ENCODE measurements around the gene SYCP2L.
"Not testable (repeated sequence)": the region's sequence is repeated elsewhere in the genome, so short reads cannot be mapped to it uniquely, and the experiment has no call there.

Gene SYCP2L

DNA sequence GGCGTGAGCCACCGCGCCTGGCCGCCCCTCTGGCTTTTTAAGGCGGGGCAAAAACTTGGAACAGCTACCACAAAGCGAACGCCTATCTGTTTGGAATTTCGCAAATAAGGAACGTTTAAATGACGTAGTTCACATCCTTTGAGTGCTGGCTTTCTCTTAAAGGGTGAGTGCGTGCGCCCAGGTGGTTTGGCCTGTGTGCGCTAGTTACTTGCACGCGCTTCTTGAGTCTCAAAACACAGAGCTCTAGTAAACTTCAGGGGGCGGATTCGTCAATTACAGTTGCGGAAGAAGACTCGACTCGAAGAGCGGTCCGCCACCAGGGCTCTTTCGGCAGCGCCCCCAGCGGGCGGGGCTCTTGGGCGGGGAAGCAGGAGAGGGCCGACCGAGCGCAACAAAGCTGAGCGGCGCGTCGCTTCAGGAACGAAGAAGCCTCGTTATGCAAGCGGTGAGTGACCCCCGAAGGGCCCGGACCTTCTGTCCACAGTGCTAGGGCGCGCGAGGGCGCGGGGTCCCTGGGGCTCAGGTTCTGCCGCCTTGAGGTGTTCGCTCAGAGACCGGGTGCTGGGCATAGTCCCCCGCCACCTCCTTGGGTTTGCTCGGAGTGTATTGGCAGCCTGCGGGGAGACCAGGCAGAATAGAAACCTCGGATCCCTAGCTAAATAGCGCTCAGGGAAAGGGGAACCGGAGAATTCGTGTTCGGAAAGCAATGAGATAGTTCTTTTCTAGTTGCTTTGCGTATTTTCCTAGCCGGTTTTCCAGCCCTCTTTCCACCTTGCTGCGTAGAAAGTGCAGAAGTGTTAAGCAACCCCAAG, at the start of gene SYCP2L:
SYCP2L (plus strand) TSS at position 362 of the 812 bp plus-strand sequence; CDS start at position 437, 75 bp downstream.
- DNase-seq, result peak; percentile 22

DNA sequence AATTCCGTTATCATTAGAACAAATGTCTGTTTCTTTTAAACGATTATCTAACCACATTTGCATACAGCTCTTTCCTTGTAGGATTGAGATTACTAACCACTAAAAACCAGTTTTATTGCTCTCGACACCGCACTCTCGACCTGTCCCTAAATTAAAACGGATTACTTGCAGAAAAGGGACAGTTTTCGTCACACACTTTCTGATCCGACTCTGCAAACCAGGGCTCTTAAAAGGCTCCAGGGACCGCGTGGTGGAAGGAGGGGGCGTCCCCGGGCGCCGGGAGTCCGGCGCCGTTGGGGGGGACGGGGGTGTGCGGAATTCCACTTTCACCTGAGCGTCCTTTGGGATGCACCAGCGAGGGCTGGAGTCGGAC, 49.2 kb upstream of the SYCP2L start:
- no peak for DNase-seq

DNA sequence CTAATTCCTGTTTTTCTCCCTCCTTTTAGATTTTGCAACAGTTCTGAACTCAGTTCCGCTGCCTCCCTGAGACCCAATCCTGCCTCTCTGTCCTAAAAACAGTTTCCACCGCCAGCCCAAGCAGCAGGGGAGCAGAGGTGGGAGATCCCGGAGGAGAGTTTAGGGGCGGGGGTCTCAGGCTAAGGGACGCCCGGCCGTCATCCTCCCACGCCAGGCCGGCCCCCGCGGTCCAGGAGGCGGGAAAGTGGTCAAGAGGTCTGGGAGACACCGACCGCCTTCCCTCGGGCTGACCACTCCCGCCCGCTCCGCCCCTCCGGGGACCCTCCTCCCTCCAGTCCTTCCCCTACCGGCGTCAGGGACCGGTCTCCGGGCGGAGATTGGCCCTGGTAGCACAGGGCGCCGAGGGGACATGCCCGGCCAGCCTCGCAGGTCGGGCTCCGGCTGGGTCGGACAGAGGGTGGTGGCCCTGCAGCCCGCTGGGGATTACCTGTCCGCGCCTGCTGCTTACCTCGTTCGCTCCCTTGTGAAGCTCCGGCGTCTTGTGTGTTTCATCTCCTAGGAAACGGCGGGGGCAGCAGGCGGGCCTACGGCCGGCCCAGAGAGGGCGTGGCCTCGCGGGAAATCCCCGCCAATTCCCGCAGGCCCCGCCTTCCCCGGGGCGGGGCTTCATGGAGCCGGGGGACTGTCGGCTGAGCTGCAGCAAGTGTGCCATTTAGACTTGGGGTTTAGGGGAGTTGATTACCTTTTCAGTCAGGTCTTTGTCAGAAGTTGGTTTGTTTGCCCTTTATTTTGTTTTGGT, 48.7 kb upstream of the SYCP2L start, which contains the start of gene MAK:
MAK (minus strand) TSS at position 545 of the 799 bp plus-strand sequence. CDS start 7,891 bp downstream, outside the sequence.
- DNase-seq, result peak; percentile 51

DNA sequence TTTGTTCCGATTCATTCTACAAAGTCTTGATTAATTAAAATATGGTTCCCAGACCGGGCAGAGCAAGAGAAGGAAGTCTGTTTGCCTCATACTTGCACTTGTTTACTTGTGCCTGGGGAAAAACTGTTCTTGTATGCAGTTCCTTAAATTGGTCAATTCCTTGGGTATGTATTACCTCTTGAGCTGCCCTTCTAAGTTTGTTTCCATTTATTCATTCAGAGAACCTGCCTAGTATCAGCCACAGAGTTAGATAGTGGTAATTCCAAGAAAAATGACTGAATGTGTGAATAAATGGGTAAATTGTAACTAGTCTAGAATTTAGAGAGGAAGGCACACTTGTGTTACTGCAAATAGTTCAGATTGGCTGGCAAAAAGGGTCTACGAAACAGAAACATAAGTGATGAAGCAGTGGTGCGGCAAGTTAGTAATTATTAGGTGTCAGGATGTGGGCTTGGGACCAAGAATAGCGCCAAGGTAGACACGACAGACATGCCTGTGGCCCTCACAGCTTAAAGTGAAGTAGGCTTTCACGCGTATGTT, 48.0 kb upstream of the SYCP2L start:
- DNase-seq, result no peak

DNA sequence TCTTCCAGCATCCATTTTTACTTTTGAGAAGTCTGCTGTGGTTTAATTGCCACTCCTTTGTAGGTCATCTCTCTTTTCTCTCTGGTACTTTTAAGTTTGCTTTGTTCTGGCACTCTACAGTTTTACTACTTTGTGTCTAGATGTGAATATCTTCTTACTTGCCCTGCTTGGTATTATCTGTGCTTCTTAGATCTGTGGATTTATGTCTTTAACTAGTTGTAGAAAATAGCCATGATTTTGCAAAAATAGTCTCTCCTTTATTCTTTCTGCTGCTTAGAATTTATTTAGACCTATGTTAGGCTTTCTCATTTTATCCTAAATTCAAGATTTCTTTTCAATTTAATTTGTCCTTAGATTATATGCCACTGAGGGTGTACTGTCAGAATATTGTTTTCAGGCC, 43.3 kb upstream of the SYCP2L start:
- no peak for DNase-seq

DNA sequence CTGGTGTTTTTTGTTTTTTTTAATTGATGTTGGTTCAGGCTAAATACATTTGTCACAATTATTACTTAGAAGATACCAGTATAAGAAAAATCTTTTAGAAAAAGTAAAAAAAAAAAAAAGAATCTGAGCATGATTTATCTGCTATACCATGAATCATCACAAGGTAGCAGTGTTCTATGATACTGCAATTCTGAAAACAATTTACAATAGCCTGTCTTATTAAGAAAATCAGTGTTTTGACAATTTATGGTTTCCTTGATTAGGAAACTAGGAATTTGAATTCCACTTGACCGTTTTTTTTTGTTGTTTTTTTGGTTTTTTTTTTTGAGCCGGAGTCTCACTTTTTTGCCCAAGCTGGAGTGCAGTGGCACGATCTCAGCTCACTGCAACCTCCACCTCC, 39.2 kb upstream of the SYCP2L start:
- no peak for DNase-seq

DNA sequence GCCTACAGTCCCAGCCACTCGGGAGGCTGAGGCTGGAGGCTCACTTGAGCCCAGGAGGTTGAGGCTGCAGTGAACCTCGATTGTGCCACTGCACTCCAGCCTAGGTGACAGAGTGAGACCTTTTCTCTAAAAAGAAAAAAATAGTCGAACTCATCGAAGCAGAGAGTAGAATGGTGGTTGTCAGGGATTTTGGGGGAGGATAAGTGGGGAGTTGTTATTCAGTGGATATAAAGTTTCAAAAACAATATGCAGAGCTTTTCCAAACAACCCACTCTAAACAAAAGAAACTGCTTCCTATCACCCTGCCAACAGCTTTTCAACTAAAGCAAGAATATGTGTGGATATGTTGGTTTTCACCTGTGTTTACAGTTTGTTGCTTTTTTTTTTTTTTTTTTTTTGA, 37.0 kb upstream of the SYCP2L start:
- no peak for DNase-seq

DNA sequence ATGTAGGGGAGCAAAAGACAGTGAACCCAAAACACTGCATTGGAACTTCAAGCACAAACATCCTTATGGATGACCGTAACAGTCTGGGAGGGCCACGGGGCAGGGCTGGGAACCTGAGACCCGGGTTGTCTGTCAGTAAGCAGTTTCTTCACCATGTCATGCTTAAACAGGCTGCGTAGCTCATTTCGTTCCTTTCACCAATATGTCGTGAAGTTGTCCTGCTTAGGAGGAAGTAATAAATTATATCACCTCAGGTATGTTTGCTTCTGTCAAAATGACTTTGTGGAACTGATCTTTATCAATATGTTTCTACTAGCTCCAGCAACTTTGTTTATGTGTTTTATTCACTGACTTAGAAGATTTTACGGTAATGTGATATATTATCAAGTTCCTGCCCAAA, 36.1 kb upstream of the SYCP2L start:
- DNase-seq, result no peak

DNA sequence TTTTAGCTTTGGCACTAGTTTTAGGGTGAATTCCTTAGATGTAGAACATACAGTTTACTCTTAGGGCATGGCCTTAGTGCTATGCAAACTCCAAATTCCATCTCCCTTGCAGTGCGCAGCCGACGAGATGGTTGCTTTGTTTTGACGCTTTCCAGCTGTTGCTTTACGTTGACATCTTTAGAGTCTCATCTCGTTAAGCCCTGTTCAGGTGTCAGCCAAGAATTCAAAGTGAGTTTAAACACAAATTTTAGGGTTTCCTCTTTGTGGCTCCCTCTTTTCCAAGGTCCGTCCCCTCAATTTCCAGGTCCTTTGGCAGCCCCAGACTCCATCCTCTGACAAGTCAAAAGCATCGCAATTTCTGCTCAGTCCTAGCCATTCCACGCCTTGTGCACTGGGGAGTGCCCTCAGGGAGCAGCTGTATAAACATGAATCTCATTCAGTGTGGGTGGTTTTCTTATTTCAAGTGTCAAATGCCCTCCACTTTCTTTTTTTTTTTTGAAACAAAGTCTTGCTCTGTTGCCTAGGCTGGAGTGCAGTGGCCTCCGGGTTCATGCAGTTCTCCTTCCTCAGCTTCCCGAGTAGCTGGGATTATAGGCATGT, 34.4 kb upstream of the SYCP2L start:
- DNase-seq, result no peak

DNA sequence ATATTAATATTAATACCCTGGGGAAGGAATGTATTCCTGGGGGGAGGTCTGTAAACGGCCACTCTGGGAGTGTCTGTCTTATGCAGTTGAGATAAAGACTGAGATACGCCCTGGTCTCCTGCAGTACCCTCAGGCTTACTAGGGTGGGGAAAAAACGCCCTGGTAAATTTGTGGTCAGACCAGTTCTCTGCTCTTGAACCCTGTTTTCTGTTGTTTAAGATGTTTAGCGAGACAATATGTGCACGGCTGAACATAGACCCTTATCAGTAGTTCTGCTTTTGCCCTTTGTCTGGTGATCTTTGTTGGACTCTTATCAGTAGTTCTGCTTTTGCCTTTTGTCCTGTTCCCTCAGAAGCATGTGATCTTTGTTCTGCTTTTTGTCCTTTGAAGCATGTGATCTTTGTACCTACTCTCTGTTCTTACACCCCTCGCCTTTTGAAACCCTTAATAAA, 33.0 kb upstream of the SYCP2L start:
- not testable (repeated sequence) for DNase-seq

DNA sequence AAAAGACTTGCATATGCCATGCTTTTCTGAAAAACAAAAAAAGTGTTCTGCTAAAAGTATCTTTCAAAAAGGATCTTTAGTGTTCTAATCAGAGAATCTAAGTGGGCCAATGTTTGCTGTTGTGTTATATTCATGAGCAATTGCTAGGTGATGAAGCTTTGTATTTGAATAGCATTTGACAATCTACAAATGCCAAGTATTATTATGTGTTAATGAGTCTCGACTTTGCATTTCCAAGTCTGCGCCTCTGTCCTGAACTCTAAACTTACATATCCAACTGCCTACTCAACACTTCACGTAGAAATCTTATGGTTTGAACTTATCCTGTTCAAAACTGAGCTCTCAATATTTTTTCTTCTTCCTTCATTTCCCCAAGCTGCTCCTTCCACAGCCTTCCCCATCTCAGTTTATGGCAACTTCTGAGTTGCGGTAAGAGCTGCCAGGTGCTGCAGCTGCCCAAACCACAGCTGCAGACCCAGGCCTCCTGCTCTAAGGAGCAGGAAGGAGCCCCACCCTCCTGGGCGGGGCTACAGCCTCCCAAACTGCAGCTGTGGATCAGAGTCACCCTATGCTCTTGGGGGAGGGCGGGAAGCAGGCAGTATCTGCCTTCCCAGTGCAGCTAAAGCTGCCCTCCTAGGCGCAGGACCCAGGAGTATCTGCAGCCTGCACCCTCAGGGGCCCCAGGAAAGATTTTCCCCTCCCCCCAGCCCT, 31.8 kb upstream of the SYCP2L start:
- DNase-seq, result no peak

DNA sequence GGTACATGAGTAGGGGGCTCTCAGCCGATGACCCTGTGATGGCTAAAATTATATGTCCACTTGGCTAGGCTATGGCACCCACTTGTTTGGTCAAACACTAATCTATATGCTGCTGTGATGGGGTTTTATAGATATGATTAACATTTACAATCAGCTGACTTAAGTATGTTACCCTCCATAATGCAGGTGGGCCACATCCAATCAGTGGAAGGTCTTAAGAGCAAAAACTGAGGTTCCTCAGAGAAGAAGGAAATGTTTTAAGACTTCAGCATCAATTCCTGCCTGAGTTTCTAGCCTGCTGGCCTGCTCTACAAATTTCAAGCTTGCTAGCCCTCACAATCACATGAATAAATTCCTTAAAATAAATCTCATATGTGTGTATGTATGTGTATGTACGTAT, 29.6 kb upstream of the SYCP2L start:
- no peak for DNase-seq

DNA sequence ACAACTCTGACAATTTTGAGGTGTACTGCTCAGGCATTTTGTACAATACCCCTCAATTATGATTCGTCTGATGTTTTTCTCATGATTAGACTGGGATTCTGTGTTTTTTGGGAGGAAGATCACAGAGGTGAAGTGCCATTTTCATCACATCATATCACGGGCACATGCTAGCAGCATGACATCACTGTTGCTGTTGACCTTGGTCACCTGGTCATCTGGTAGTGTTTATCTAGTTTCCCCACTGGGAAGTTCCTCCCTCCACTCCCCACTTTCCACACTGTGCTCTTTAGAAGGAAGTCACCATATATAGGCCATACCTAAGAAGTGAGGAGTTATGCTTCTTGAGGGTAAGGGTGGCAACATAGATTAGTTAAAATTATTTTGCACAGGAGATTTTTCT, 25.8 kb upstream of the SYCP2L start:
- DNase-seq, result no peak

DNA sequence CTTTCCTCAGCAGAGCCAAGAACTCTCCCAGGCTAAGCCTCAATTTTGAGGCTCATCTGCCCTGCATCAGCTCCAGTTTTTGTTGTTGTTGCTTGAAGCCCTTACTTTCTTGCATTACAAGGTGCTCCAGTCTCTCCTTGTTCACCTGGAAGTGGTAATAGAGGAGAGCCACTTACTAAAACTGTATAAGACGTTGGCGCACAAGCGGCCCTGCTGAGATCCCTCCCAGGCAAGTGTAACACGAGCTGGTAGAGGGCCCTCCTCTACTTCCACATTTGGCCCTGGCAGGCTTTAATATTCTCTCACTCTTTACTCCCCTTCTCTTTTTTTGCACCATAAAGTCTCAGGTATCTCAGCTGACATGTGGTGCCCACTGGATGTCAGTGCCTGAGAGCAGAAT, 24.5 kb upstream of the SYCP2L start:
- no peak for DNase-seq

DNA sequence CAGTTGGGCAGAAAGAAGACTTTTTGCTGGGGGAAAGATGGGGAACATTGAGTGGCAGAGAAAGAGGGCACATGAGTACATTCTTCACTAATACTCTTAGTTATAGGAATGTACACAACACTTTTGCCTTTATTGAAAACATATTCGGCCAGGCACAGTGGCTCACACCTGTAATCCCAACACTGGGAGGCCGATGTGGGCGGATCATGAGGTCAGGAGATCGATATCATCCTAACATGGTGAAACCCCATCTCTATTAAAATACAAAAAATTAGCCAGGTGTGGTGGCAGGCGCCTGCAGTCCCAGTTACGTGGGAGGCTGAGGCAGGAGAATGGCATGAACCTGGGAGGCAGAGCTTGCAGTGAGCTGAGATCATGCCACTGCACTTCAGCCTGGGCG, 23.8 kb upstream of the SYCP2L start:
- not testable (repeated sequence) for DNase-seq

DNA sequence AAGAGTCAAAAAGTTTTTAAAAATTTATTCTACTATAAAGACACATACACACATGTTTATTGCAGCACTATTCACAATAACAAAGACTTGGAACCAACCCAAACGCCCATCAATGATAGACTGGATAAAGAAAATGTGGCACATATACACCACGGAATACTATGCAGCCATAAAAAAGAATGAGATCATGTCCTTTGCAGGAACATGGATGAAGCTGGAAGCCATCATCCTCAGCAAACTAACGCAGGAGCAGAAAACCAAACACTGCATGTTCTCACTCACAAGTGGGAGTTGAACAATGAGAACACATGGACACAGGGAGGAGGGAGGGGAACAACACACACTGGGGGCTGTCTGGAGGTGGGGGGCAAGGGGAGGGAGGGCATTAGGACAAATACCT, 20.1 kb upstream of the SYCP2L start:
- DNase-seq, result not testable (repeated sequence)

DNA sequence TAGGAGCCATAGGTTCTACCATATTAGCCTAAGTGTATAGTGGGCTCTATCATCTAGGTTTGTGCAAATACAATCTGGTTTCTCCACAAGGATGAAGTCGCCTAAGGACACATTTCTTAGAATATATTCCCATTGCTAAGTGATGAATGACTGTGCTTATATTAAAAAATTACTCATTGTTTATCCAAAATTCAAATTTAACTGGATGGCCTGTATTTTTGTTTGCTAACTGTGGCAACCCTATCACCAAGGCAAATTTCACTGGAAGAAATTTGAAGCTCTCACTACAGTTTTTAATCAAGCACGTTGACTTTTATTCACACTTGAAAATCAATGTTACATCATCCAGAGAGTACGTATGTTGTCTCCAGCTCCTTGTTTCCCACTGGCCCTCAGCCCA, 18.9 kb upstream of the SYCP2L start:
- DNase-seq, result no peak

DNA sequence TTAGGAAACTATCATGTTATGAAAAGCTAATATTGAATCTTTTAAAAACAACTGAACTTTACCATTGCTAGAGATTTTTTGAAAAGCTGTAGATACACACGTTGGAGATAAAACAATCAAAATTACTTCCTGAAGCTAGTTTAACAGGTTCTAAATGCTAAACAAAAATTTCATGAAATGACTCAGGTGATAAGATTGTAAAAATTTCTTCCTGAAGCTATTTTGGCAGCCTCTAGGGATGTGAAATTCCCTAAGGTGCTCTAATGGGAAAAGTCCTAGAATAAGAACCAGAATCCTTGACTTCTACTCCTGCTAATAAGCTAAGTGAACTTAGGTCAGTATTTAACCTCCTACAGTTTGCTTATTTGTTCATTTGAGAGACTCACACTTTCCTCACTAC, 13.5 kb upstream of the SYCP2L start:
- no peak for DNase-seq

DNA sequence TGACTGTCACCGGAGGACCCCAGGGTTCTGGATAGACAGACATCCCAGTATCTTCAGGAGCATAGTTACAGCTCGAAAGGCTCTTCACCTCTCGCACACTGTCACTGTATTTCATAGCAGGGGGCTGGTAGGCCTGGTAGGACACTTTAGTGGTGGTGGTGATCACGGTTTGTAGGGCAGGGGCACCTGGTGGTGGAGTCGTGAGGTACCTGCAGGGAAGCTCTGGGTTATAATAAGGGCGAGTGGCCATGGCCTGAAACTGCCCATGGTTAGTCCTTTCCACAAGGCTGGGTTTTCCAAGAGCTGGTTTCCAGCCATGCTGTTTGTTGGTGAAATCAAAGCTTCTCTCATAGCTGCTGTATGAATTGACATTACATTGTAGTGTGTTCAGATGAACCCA, 12.6 kb upstream of the SYCP2L start:
- no peak for DNase-seq

DNA sequence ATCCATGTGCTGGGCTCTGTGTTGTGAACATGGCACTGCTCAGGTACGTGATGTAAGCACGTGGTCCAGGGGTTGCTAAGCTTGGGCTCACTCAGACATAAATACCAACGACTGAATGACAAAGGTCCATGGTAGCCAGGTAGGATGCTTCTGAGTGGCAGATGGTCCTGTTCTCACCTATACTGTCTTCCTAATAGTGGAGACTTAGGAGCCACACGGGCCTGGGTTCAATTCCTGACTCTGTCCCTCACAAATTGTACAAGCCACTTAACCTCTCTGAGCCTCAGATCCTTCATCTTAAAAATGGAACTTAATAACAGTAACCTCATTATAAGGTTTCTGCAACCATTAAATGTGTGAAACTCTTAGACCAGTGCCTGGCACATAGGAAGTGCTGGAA, 11.8 kb upstream of the SYCP2L start:
- DNase-seq, result no peak

DNA sequence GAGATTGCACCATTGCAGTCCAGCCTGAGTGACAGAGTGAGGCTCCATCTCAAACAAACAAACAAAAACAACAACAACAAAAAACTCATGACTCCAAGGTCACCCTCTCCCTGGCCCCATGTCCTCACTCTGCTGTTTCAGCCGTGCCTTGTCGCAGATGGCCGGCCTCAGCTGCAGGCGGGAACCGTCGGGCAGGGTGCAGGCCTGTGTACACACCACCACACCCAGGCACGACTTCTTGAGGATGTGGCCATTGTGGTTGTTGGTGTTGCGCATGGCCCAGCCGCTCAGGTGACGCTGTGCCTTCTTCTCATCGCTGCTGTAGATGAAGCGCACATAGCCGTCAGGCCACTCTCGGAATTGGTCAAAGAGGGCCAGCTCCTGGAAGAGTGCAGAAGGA, 9.8 kb upstream of the SYCP2L start:
- no peak for DNase-seq

DNA sequence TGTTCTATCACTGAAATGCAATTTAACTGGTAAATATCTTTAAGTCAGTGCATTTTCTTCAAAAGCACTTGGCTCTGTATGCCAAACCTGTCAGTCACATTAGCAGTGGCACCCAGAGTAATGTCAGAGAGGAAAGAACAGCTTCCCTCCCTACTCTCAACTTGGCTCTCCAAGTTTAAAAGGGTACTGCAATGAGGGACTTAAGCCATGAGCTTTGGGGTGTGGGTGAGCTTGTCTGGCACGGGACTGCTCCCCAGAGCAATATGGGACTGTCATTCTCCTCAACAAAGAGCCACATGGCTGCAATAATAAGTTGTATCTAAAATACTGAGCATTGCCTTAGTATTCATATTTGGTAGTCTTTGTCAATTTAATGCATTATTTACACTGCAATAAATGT, 9.0 kb upstream of the SYCP2L start:
- DNase-seq, result no peak

DNA sequence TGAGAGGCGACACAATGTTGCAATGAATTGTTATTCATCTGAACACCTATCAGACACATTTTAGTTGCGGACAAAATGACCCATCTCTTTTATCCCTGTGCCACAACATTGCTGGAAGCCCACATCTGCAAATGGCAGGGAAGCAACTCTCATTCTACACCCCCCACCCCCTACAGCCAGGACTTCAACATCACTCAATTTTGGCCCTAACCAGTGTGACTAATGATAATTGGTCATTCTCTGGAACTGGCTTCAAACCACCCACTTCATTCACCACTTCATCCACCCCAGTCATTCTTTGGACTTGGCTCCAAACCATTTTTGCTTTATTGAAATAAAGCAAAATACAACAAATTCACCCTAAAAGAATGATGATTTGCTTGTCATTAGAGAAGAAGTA, 6.5 kb upstream of the SYCP2L start:
- DNase-seq, result no peak

Data from NCI-H2081 treated with DMSO at 0.1 percent for 48 hours (cell line).